HepG2 (cell line): ENCODE measurements around the gene APOC4. TPM values are rescaled to one million over a fixed set of nuclear protein-coding genes. Genes with fewer than 3 reads are reported as not detected.
A peak's percentile ranks its signal among the peaks of the same experiment; 100 is the strongest.

Experiments
- ATF7-NPFF ChIP-seq: sonication (generic); formaldehyde crosslinking; IDR thresholded peaks from 2 replicates; pipeline ENCODE4 v1.8.1; 2023; ENCODE audit warnings: mild to moderate bottlenecking, low read depth, missing genetic modification reagents, moderate library complexity
- DPF2 ChIP-seq: sonication (generic); formaldehyde crosslinking; IDR thresholded peaks from 2 replicates; pipeline ENCODE4 v1.4.0; 2020; ENCODE audit warnings: mild to moderate bottlenecking, low read depth, missing genetic modification reagents, borderline replicate concordance
- HES4 ChIP-seq: sonication (generic); formaldehyde crosslinking; IDR thresholded peaks from 2 replicates; pipeline ENCODE4 v1.9.0; 2021; ENCODE audit warnings: mild to moderate bottlenecking, missing genetic modification reagents, borderline replicate concordance
- HNRNPK ChIP-seq: fragments of 200-400 bp; formaldehyde crosslinking; IDR thresholded peaks from 2 replicates; pipeline ENCODE4 v1.6.1; 2018; ENCODE audit warnings: low read length, low read depth, moderate library complexity, mild to moderate bottlenecking; ENCODE audit not compliant: poor library complexity, severe bottlenecking
- IRF9 ChIP-seq: sonication (generic); formaldehyde crosslinking; IDR thresholded peaks from 2 replicates; pipeline ENCODE4 v1.8.0; 2022; ENCODE audit warnings: missing genetic modification reagents, mild to moderate bottlenecking, borderline replicate concordance
- KAT7 ChIP-seq: IDR thresholded peaks from 2 replicates; pipeline ENCODE4 v1.6.1; 2018; ENCODE audit warnings: borderline replicate concordance, missing compliant biosample characterization
- KDM5A ChIP-seq: fragments of 200-600 bp; sonication (generic); IDR thresholded peaks from 2 replicates; pipeline ENCODE4 v1.7.0; 2018; ENCODE audit warnings: antibody characterized with exemption, mild to moderate bottlenecking, low read length, borderline replicate concordance
- POLR2AphosphoS5 ChIP-seq: IDR thresholded peaks from 2 replicates; pipeline ENCODE4 v1.6.1; 2012; ENCODE audit warnings: low read depth, low read length
- RCOR2 ChIP-seq: IDR thresholded peaks from 2 replicates; pipeline ENCODE4 v1.6.1; 2016; ENCODE audit warnings: missing biosample characterization, missing genetic modification reagents
- SIN3A ChIP-seq: IDR thresholded peaks from 2 replicates; pipeline ENCODE4 v1.6.1; 2011; ENCODE audit warnings: low read depth, mild to moderate bottlenecking, control low read depth, low read length, borderline replicate concordance
- SPEN ChIP-seq: sonication (generic); formaldehyde crosslinking; IDR thresholded peaks from 2 replicates; pipeline ENCODE4 v1.5.1; 2020; ENCODE audit warnings: low read depth, mild to moderate bottlenecking, missing genetic modification reagents
- ZFP36L2 ChIP-seq: sonication (generic); formaldehyde crosslinking; IDR thresholded peaks from 2 replicates; pipeline ENCODE4 v1.4.0; 2020; ENCODE audit warnings: missing genetic modification reagents
- ZFY ChIP-seq: sonication (generic); formaldehyde crosslinking; IDR thresholded peaks from 2 replicates; pipeline ENCODE4 v1.4.0; 2020; ENCODE audit warnings: missing genetic modification reagents
- ZNF317 ChIP-seq: sonication (generic); formaldehyde crosslinking; IDR thresholded peaks from 2 replicates; pipeline ENCODE4 v1.5.0; 2020; ENCODE audit warnings: mild to moderate bottlenecking, missing genetic modification reagents
- ZNF556 ChIP-seq: sonication (generic); formaldehyde crosslinking; IDR thresholded peaks from 2 replicates; pipeline ENCODE4 v1.4.0; 2020; ENCODE audit warnings: mild to moderate bottlenecking, missing genetic modification reagents, borderline replicate concordance
- ZNF569 ChIP-seq: sonication (generic); formaldehyde crosslinking; IDR thresholded peaks from 2 replicates; pipeline ENCODE4 v1.5.0; 2020; ENCODE audit warnings: mild to moderate bottlenecking, missing genetic modification reagents, moderate library complexity, borderline replicate concordance
- ZNF589 ChIP-seq: sonication (generic); formaldehyde crosslinking; conservative IDR thresholded peaks from 2 replicates; pipeline ENCODE4 v1.8.0; 2022; ENCODE audit warnings: mild to moderate bottlenecking, moderate library complexity, missing genetic modification reagents
- ZNF790 ChIP-seq: sonication (generic); formaldehyde crosslinking; IDR thresholded peaks from 2 replicates; pipeline ENCODE4 v1.8.0; 2022; ENCODE audit warnings: missing genetic modification reagents, mild to moderate bottlenecking, borderline replicate concordance
- polyA plus RNA-seq, 8 experiments: library from polyadenylated mRNA; depleted of rRNA in 3 of 8; stranded (reverse) in 7 of 8; unstranded in 1 of 8; fragments of >200 nt; fragmentation: Illumina TruSeq in 4 of 8; extraction: Trizol in 4 of 8; gene quantifications; 2 replicates each; pipeline versions ENCODE4 v1.2.1 to v1.2.3, GENCODE V29; 2011 to 2016; ENCODE audit warnings: low read depth in 4 of 8, missing spikeins in 1 of 8, mixed read lengths in 1 of 8; ENCODE audit not compliant: insufficient read depth in 1 of 8
- total RNA-seq, 5 experiments: library from RNA; depleted of rRNA; stranded (reverse); fragments of >200 nt; fragmentation: Illumina TruSeq; extraction: Trizol; gene quantifications; 2 replicates each; pipeline ENCODE4 v1.2.3, GENCODE V29; 2016; ENCODE audit warnings: low read depth in 1 of 5
- TF ChIP-seq, protein P1 (sequence below): sonication (generic); formaldehyde crosslinking; IDR thresholded peaks from 2 replicates; pipeline ENCODE4 v1.5.0; 2020; ENCODE audit warnings: mild to moderate bottlenecking, missing genetic modification reagents, moderate library complexity
- TF ChIP-seq, protein P2 (sequence below): sonication (generic); formaldehyde crosslinking; IDR thresholded peaks from 2 replicates; pipeline ENCODE4 v1.8.1; 2023; ENCODE audit warnings: missing genetic modification reagents, inconsistent platforms, borderline replicate concordance
- TF ChIP-seq, protein P3 (sequence below): sonication (generic); formaldehyde crosslinking; IDR thresholded peaks from 2 replicates; pipeline ENCODE4 v1.4.0; 2020; ENCODE audit warnings: missing genetic modification reagents

APOC4 gene
- total and polyA plus RNA-seq, 2 of the 13 experiments (the other 11 are each of a cell fraction or from before 2014, with no cell fraction given), result 0.46 TPM; not detected in 1

DNA sequence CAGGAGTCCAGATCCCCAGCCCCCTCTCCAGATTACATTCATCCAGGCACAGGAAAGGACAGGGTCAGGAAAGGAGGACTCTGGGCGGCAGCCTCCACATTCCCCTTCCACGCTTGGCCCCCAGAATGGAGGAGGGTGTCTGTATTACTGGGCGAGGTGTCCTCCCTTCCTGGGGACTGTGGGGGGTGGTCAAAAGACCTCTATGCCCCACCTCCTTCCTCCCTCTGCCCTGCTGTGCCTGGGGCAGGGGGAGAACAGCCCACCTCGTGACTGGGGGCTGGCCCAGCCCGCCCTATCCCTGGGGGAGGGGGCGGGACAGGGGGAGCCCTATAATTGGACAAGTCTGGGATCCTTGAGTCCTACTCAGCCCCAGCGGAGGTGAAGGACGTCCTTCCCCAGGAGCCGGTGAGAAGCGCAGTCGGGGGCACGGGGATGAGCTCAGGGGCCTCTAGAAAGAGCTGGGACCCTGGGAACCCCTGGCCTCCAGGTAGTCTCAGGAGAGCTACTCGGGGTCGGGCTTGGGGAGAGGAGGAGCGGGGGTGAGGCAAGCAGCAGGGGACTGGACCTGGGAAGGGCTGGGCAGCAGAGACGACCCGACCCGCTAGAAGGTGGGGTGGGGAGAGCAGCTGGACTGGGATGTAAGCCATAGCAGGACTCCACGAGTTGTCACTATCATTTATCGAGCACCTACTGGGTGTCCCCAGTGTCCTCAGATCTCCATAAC, 36.4 kb upstream of the APOC4 start, which contains the start of gene APOE (continued):
- TF ChIP-seq, protein P1, sequence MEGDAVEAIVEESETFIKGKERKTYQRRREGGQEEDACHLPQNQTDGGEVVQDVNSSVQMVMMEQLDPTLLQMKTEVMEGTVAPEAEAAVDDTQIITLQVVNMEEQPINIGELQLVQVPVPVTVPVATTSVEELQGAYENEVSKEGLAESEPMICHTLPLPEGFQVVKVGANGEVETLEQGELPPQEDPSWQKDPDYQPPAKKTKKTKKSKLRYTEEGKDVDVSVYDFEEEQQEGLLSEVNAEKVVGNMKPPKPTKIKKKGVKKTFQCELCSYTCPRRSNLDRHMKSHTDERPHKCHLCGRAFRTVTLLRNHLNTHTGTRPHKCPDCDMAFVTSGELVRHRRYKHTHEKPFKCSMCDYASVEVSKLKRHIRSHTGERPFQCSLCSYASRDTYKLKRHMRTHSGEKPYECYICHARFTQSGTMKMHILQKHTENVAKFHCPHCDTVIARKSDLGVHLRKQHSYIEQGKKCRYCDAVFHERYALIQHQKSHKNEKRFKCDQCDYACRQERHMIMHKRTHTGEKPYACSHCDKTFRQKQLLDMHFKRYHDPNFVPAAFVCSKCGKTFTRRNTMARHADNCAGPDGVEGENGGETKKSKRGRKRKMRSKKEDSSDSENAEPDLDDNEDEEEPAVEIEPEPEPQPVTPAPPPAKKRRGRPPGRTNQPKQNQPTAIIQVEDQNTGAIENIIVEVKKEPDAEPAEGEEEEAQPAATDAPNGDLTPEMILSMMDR, result peak; percentile 7; the same call in 1 of the 2 replicates
- TF ChIP-seq ZFP36L2 (no peak), ZNF556 (CRISPR knock-in tag) (peak; percentile 90; the same call in 1 of the 2 replicates), IRF9 (0 out of 2 replicates have a peak, but pooled peaks have one; percentile 32), SIN3A (peak; percentile 29; the same call in 1 of the 2 replicates), DPF2 (CRISPR knock-in tag) (peak; percentile 63; the same call in 1 of the 2 replicates), RCOR2 (no peak), POLR2AphosphoS5 (peak; percentile 94), KDM5A (peak; percentile 27; the same call in 1 of the 2 replicates), HES4 (CRISPR knock-in tag) (no peak), ZNF790 (CRISPR knock-in tag) (0 out of 2 replicates have a peak, but pooled peaks have one; percentile 63), ZNF589 (CRISPR knock-in tag) (0 out of 2 replicates have a peak, but pooled peaks have one; percentile 9), KAT7 (CRISPR knock-in tag) (no peak), SPEN (peak; percentile 38; the same call in 1 of the 2 replicates), HNRNPK (no peak), ZNF569 (no peak), ZNF317 (CRISPR knock-in tag) (no peak), ZFY (CRISPR knock-in tag) (peak; percentile 23; the same call in 1 of the 2 replicates), ATF7-NPFF (0 out of 2 replicates have a peak, but pooled peaks have one; percentile 51)
- TF ChIP-seq, protein P2, sequence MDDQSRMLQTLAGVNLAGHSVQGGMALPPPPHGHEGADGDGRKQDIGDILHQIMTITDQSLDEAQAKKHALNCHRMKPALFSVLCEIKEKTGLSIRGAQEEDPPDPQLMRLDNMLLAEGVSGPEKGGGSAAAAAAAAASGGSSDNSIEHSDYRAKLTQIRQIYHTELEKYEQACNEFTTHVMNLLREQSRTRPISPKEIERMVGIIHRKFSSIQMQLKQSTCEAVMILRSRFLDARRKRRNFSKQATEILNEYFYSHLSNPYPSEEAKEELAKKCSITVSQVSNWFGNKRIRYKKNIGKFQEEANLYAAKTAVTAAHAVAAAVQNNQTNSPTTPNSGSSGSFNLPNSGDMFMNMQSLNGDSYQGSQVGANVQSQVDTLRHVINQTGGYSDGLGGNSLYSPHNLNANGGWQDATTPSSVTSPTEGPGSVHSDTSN (CRISPR knock-in tag), result no peak
- TF ChIP-seq, protein P3, sequence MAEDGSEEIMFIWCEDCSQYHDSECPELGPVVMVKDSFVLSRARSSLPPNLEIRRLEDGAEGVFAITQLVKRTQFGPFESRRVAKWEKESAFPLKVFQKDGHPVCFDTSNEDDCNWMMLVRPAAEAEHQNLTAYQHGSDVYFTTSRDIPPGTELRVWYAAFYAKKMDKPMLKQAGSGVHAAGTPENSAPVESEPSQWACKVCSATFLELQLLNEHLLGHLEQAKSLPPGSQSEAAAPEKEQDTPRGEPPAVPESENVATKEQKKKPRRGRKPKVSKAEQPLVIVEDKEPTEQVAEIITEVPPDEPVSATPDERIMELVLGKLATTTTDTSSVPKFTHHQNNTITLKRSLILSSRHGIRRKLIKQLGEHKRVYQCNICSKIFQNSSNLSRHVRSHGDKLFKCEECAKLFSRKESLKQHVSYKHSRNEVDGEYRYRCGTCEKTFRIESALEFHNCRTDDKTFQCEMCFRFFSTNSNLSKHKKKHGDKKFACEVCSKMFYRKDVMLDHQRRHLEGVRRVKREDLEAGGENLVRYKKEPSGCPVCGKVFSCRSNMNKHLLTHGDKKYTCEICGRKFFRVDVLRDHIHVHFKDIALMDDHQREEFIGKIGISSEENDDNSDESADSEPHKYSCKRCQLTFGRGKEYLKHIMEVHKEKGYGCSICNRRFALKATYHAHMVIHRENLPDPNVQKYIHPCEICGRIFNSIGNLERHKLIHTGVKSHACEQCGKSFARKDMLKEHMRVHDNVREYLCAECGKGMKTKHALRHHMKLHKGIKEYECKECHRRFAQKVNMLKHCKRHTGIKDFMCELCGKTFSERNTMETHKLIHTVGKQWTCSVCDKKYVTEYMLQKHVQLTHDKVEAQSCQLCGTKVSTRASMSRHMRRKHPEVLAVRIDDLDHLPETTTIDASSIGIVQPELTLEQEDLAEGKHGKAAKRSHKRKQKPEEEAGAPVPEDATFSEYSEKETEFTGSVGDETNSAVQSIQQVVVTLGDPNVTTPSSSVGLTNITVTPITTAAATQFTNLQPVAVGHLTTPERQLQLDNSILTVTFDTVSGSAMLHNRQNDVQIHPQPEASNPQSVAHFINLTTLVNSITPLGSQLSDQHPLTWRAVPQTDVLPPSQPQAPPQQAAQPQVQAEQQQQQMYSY (CRISPR knock-in tag), result 0 out of 2 replicates have a peak, but pooled peaks have one; percentile 31
